ENCODE data around the gene VCL. TPM values are rescaled to one million over a fixed set of nuclear protein-coding genes. Genes with fewer than 3 reads are reported as not detected.
"Not testable (repeated sequence)": the region's sequence is repeated elsewhere in the genome, so short reads cannot be mapped to it uniquely, and the experiment has no call there.

VCL gene
- total RNA-seq, 2 donors from 2014 or later: 42.1 to 51.4 TPM

DNA sequence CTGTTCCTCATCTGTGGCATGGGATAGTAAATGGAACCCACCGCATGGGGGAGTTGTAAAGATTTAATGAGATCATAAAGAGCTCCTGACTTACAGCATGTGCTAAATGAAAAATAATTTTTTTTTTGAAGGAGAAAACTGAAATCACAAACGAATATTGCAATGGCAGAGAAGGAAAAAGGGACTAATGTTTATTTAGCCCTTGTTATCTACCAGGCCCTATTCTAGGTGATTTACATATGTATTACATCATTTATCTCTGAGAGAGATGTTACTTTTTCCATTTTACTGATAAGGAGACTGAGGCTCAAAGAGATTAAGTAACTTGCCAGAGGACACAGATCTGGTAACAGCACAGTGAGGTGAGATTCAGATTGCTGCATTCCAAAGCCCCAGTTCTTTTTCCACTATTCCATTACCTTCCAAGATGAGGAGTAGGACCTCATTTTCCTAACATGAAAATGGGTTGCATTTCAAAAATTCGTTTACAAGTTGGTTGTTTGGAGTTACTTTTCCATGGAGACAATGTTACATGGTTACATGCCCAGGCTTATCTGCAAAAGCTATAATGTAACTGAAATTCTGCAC lies 28.6 kb downstream of the VCL start:
- H3K4me1 Mint-ChIP-seq (ENCODE audit: low read depth in 2 of 2): peaks cover 35 to 41% of the 10 kb centered on the region in 2 donors

DNA sequence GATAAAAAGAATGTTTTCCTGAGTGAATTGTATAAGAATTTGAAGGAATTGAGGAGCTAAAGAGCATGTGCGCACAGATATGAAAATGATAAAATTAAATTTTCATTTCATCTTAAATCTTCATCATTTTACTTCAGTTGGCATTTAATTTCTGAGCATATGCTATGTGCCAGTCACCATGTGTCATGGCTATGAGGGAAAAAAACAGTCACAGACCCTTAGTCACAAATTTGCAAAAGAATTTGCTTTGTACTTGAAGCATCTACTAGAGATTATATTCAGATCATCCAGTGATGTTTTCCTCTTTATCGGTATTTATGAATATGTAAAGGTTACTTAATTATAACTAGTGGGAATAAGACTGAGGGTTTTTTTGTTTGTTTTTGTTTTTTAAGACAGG lies 29.8 kb downstream of the VCL start:
- no peak overlapping the region for H3K4me3 Mint-ChIP-seq
- ATAC-seq (no peak), DNase-seq (ENCODE audit: low spot score) (no peak)
- H3K36me3 Mint-ChIP-seq: no peaks in the 10 kb centered on the region
- no peaks in the 10 kb centered on the region for H3K9me3 Mint-ChIP-seq
- H3K27me3 Mint-ChIP-seq: no peaks in the 10 kb centered on the region
- H3K27ac Mint-ChIP-seq: peak overlapping the region in 1 of 2 donors; percentile 66
- H3K4me1 Mint-ChIP-seq (ENCODE audit: low read depth in 2 of 2): peaks cover 32 to 34% of the 10 kb centered on the region in 2 donors

More for the DNA sequence above, 28.6 kb downstream of the VCL start:
- Mint-ChIP-seq H3K4me3 (no peak overlapping the region), H3K27ac (peak overlapping the region in 1 of 2 donors; percentile 66), H3K36me3 (no peaks in the 10 kb centered on the region), H3K9me3 (no peaks in the 10 kb centered on the region), H3K27me3 (no peaks in the 10 kb centered on the region)
- ATAC-seq (no peak), DNase-seq (ENCODE audit: low spot score) (no peak)

DNA sequence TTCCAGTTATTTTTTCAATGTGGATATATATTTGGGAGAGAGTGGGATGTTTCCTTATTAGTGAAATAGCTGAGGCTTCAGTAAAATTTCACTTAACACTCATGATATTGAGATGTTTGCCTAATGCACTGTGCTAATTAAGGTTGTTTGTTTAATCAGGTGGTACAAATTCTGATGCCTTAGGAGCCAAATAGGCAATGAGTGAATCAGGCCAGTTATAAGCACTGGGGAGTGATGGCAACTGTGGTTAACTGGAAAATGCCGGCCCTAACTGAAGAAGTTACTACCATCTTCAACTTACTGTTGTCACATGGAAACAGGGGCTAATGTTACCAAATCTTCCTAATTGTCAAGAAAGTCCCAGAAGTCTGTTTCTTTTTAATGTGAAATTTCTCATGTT lies 32.0 kb downstream of the VCL start:
- peaks cover 42 to 43% of the 10 kb centered on the region in 2 donors for H3K4me1 Mint-ChIP-seq (ENCODE audit: low read depth in 2 of 2)
- no peak overlapping the region for H3K27ac Mint-ChIP-seq
- no peaks in the 10 kb centered on the region for H3K27me3 Mint-ChIP-seq
- no peak overlapping the region for H3K4me3 Mint-ChIP-seq
- DNase-seq (ENCODE audit: low spot score) (no peak), ATAC-seq (no peak)
- no peaks in the 10 kb centered on the region for H3K36me3 Mint-ChIP-seq
- H3K9me3 Mint-ChIP-seq: no peaks in the 10 kb centered on the region

DNA sequence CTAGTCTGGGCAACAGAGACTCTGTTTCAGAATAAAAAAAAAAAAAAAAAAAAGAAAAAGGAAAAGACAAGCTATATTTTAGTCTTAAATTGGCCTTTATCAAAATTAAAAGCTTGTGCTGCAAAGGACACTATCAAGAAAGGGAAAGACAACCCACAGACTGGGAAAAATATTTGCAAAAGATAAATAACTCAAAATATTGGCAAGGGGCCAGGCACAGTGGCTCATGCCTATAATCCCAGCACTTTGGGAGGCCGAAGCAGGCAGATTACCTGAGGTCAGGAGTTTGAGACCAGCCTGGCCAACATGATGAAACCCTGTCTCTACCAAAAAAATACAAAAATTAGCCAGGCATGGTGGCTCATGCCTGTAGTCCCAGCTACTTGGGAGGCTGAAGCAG lies 34.3 kb downstream of the VCL start:
- ATAC-seq; H3K4me3 Mint-ChIP-seq; H3K27me3 Mint-ChIP-seq; DNase-seq (ENCODE audit: low spot score); H3K9me3 Mint-ChIP-seq; H3K36me3 Mint-ChIP-seq; H3K27ac Mint-ChIP-seq: not testable (repeated sequence)
- peaks cover 31 to 36% of the 10 kb centered on the region in 2 donors for H3K4me1 Mint-ChIP-seq (ENCODE audit: low read depth in 2 of 2)

DNA sequence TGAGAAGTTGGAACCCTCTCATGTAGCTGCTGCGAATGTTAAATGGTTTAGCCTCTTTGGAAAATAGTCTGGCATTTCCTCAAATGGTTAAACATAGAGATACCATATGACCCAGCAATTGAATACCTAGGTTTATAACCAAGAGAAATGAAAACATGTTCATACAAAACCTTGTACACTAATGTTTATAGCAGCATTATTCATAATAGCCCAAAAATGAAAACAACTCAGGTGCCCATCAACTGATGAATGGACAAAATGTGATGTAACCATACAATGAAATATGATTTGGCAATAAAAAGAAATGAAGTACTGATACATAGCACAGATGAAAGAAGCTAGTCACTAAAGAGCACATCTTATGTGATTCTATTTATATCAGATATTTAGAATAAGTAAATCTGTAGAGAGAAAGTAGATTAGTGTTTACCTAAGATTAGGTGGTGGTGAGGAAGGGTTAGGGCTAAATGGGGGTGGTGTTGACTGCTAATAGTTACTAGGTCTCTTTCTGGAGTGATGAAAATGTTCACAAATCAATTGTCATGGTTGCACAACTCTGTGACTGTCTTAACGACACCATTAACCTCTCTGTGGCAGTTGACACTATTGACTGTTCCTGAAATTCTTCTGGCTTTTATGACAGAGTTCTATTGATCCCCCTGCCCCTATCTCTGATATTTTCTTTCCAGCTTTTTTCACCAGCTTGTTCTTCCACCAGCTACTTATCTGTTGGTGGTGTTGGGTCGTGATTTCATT lies 35.2 kb downstream of the VCL start:
- no peak for ATAC-seq
- no peak for DNase-seq (ENCODE audit: low spot score)
- Mint-ChIP-seq H3K9me3 (no peaks in the 10 kb centered on the region), H3K36me3 (no peaks in the 10 kb centered on the region), H3K27ac (peak overlapping the region; percentile 37 to 42), H3K4me1 (ENCODE audit: low read depth in 2 of 2) (peaks cover 36 to 42% of the 10 kb centered on the region in 2 donors), H3K27me3 (no peaks in the 10 kb centered on the region), H3K4me3 (no peak overlapping the region)

DNA sequence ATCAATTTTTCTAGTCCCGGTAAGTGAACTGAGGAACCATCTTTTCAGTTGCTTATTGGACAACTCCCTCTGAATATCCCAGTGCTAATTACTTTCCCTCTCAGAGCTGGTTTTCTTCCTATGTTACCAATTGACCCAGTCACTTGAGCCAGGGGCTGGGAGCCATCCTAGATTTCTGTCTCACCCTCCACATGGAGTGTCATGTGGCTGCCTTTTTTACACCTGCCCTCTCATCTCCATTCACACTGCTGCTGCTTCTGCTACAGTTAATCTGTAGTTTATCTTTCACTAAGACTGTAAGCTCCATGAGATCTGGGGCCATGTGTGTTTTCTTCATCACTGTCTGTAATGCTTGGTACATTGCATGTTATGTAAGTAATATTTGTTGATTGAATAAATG lies 35.8 kb downstream of the VCL start:
- H3K4me3 Mint-ChIP-seq: no peak overlapping the region
- peaks cover 36 to 42% of the 10 kb centered on the region in 2 donors for H3K4me1 Mint-ChIP-seq (ENCODE audit: low read depth in 2 of 2)
- H3K27ac Mint-ChIP-seq: peak overlapping the region; percentile 37 to 42
- no peaks in the 10 kb centered on the region for H3K27me3 Mint-ChIP-seq
- DNase-seq (ENCODE audit: low spot score): no peak
- H3K36me3 Mint-ChIP-seq: no peaks in the 10 kb centered on the region
- ATAC-seq: no peak
- H3K9me3 Mint-ChIP-seq: no peaks in the 10 kb centered on the region

DNA sequence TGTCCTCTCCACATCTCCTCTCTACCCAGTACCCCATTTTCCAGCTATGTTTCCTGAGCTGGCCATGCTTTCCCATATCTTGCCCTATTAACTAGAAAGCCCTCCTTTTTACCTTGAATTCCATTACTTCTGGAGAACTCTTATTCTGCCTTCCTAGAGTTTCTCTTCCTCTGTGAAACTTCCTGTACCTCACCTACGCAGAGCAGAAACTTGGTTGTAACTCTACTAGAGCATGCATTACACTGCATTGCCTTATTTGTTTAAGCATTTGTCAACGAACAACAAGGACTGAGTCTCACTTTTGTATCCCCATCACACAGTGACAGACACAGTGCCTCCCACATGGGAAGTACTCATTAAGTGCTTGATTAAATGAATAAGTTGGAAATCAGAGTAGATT lies 36.4 kb downstream of the VCL start:
- H3K4me1 Mint-ChIP-seq (ENCODE audit: low read depth in 2 of 2): peaks cover 36 to 44% of the 10 kb centered on the region in 2 donors
- no peaks in the 10 kb centered on the region for H3K27me3 Mint-ChIP-seq
- no peaks in the 10 kb centered on the region for H3K36me3 Mint-ChIP-seq
- H3K9me3 Mint-ChIP-seq: no peaks in the 10 kb centered on the region
- DNase-seq (ENCODE audit: low spot score) (no peak), ATAC-seq (no peak)
- H3K27ac Mint-ChIP-seq: peak overlapping the region; percentile 37 to 42
- peak overlapping the region; percentile 16 for H3K4me3 Mint-ChIP-seq

DNA sequence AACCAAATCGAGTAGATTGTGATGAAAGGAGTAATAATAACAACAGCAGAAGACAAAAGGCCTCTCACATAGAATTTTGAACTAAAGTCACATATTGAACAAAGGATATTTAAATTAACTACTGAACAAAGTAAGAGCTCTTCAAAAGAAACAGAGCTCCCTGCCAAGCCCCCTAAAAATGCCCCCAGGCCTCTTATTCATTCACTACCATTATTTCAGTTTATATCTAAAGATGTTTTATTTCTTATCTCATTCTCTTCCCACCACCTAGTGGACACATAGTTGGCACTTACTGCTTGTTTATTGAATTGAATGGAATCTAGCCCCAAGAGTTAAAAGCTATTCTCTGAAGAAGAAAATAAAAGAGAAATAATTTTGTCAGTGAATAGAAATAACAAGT lies 37.4 kb downstream of the VCL start:
- no peaks in the 10 kb centered on the region for H3K36me3 Mint-ChIP-seq
- ATAC-seq: no peak
- peak overlapping the region; percentile 37 to 42 for H3K27ac Mint-ChIP-seq
- no peak overlapping the region for H3K4me3 Mint-ChIP-seq
- H3K27me3 Mint-ChIP-seq: no peaks in the 10 kb centered on the region
- DNase-seq (ENCODE audit: low spot score): no peak
- no peaks in the 10 kb centered on the region for H3K9me3 Mint-ChIP-seq
- H3K4me1 Mint-ChIP-seq (ENCODE audit: low read depth in 2 of 2): peaks cover 42 to 54% of the 10 kb centered on the region in 2 donors

DNA sequence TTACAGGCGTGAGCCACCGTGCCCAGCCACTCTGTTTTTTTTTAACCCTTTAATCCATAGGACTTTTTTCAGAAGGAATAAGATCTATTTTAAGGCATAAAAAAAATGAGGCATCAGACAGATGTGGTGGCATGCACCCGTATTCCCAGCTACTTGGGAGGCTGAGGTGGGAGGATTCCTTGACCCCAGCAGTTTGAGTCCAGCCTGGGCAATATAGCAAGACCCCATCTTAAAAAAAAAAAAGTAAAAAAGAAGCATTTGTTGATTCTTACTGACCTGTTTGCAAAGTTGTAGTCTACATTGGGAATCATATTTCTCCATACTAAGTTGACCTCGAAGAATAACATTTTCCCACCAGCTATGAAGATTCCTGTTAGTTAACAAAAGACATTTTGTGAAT lies 38.6 kb downstream of the VCL start:
- no peaks in the 10 kb centered on the region for H3K9me3 Mint-ChIP-seq
- ATAC-seq: no peak
- H3K4me1 Mint-ChIP-seq (ENCODE audit: low read depth in 2 of 2): peaks cover 37 to 52% of the 10 kb centered on the region in 2 donors
- no peaks in the 10 kb centered on the region for H3K27me3 Mint-ChIP-seq
- no peak overlapping the region for H3K4me3 Mint-ChIP-seq
- H3K36me3 Mint-ChIP-seq: no peaks in the 10 kb centered on the region
- H3K27ac Mint-ChIP-seq: peak overlapping the region in 1 of 2 donors; percentile 85
- no peak for DNase-seq (ENCODE audit: low spot score)

DNA sequence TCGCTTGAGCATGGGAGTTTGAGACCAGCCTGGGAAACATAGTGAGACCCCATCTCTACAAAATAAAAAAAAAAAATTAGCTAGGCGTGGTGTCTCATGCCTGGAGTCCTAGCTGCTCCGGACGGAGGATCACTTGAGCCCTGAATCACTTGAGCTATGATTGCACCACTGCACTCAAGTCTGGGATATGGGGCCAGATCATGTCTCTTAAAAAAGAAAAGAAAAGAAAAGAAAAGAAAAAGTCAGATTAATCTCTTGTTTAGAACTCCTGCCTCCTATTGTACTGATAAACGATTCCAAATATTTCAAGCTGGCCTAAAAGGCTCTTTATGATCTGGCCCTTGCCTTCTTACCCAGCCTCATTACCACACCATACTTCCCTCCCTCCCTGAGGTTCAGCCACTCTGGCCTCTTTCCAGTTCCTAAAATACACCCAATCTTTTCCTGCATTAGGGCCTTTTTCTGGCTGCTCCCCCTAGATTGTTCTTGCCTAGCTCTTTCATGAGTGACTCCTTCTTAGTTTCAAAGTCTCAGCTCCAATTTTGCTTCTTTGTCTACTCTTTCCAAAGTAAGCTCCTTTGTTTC lies 41.7 kb downstream of the VCL start:
- H3K9me3 Mint-ChIP-seq: no peaks in the 10 kb centered on the region
- DNase-seq (ENCODE audit: low spot score) (no peak), ATAC-seq (no peak)
- no peaks in the 10 kb centered on the region for H3K27me3 Mint-ChIP-seq
- no peaks in the 10 kb centered on the region for H3K36me3 Mint-ChIP-seq
- H3K4me1 Mint-ChIP-seq (ENCODE audit: low read depth in 2 of 2): peaks cover 17 to 32% of the 10 kb centered on the region in 2 donors
- peak overlapping the region in 1 of 2 donors; percentile 67 for H3K27ac Mint-ChIP-seq
- H3K4me3 Mint-ChIP-seq: no peak overlapping the region

DNA sequence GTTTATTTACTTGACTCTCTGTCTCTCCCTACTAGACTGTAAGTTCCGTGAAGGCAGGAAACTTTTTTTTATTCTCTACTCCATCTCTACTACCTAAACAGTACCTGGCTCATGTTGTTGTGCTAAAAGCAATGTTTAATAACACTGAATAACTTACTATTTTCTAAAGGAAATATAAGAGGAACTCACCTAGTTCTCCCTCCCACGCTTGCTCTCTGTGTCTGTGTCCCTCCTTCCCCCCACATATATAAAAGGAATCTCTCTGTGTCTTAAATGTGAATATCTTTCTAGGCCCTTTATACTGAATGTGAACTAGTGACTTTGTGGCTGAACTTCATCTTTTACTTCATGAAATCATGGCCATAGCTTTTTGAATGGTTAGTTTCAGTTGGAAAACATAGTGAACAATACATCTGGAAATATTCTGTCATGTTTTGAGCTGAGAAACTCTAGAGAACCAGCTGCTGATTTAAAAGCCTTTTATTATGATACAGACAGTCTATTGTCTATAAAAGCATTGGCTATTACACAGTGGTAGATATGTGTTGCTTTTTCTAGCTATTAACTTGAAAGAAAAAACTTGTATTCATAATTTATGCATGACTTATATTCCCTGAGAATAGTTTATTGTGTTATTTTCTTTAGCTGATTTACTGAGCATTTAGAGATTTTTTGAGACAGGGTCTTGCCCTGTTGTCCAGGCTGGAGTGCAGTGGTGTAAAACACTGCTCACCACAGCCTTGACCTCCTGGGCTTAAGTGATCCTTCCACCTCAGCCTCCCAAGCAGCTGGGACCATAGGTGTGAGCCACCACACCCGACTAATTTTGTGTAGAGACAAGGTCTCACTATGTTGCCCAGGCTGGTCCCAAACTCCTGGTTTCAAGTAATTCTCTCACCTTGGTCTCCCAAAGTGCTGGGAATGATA lies 42.5 kb downstream of the VCL start:
- DNase-seq (ENCODE audit: low spot score): no peak
- H3K4me3 Mint-ChIP-seq: no peak overlapping the region
- peak overlapping the region in 1 of 2 donors; percentile 67 for H3K27ac Mint-ChIP-seq
- no peaks in the 10 kb centered on the region for H3K36me3 Mint-ChIP-seq
- H3K9me3 Mint-ChIP-seq: no peaks in the 10 kb centered on the region
- H3K4me1 Mint-ChIP-seq (ENCODE audit: low read depth in 2 of 2): peaks cover 18 to 28% of the 10 kb centered on the region in 2 donors
- H3K27me3 Mint-ChIP-seq: no peaks in the 10 kb centered on the region
- ATAC-seq: no peak

DNA sequence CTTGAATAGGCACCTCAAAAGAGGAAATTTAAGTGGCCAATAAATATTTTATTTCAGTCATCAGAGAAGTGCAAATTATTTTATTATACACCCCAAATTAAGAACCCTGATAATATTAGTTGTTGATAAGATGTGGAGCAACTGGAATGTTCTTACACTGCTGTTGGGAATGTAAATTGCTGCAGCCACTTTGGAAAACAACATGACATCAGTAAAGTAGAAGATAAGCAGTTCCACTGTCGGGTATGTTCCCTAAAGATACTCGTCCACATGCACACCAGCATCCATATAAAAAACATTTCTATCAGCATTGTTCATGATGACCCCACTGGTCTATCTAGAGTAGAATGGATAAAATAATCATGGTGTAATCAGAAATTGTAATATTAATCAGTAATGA lies 46.5 kb downstream of the VCL start:
- no peaks in the 10 kb centered on the region for H3K27me3 Mint-ChIP-seq
- DNase-seq (ENCODE audit: low spot score) (no peak), ATAC-seq (no peak)
- no peak overlapping the region for H3K27ac Mint-ChIP-seq
- peaks cover 18 to 30% of the 10 kb centered on the region in 2 donors for H3K4me1 Mint-ChIP-seq (ENCODE audit: low read depth in 2 of 2)
- no peaks in the 10 kb centered on the region for H3K9me3 Mint-ChIP-seq
- no peaks in the 10 kb centered on the region for H3K36me3 Mint-ChIP-seq
- H3K4me3 Mint-ChIP-seq: no peak overlapping the region

DNA sequence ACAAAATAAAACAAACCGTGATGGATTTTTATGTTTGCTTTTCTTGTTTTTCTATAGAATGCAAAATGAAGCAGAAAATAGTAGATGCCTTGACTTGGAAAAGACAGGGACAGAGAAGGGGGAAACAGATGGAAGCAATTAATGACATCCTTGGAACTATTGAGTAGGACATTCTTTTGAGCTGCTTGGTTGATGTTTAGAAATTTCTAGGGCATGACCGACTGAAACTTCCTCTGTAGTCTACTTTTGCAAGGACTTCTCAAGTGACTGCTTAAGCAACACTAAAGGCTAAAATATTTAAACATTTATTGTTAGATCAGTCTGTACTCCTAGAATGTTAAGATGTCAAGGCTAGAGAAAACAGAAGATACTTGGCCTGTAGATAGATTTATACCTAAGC lies 49.4 kb downstream of the VCL start:
- H3K9me3 Mint-ChIP-seq: no peaks in the 10 kb centered on the region
- H3K27ac Mint-ChIP-seq: peak overlapping the region; percentile 37 to 41

More for the DNA sequence above, 49.4 kb downstream of the VCL start:
- H3K4me3 Mint-ChIP-seq: no peak overlapping the region
- H3K4me1 Mint-ChIP-seq (ENCODE audit: low read depth in 2 of 2): peaks cover 14 to 32% of the 10 kb centered on the region in 2 donors
- no peak for DNase-seq (ENCODE audit: low spot score)
- no peak for ATAC-seq
- H3K36me3 Mint-ChIP-seq: no peaks in the 10 kb centered on the region
- no peaks in the 10 kb centered on the region for H3K27me3 Mint-ChIP-seq
